Epithelial cell of esophagus (primary cell): ENCODE measurements around the gene RBM33.

Experiments
- DNase-seq: peaks from one replicate; pipeline ENCODE4 v3.0.0; 2010; ENCODE audit warnings: low read depth
- H3K4me3 ChIP-seq: 2 replicates; pipeline ENCODE4 v1.5.1; 2011; ENCODE audit warnings: mild to moderate bottlenecking, low read length, control low read depth
- TF ChIP-seq, protein P1 (sequence below): IDR thresholded peaks from 2 replicates; pipeline ENCODE4 v1.5.1; 2011; ENCODE audit warnings: low read depth, mild to moderate bottlenecking, low read length, control low read depth, inconsistent platforms; ENCODE audit not compliant: insufficient read depth; ENCODE audit errors: missing control alignments

RBM33 gene

DNA sequence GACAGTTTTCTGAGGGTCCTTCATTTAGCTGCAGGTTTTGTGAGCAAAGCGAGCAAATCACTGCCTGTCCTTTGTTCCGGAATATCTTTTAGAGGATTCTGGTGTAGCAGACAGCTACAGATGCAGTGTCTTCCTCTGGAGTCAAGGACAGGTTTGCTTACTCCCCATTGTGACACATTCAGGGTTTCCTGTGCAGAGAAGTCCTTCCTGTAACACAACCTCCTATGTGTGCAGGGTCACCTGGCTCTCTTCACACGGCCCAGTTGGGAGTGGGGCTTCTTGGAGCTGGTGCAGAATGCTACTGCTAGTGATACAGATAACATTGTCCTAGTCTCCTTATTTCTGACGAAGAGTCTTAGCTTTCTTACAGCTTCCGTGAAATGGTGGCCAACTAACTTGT is 47.9 kb downstream of the RBM33 start:
- TF ChIP-seq, protein P1, sequence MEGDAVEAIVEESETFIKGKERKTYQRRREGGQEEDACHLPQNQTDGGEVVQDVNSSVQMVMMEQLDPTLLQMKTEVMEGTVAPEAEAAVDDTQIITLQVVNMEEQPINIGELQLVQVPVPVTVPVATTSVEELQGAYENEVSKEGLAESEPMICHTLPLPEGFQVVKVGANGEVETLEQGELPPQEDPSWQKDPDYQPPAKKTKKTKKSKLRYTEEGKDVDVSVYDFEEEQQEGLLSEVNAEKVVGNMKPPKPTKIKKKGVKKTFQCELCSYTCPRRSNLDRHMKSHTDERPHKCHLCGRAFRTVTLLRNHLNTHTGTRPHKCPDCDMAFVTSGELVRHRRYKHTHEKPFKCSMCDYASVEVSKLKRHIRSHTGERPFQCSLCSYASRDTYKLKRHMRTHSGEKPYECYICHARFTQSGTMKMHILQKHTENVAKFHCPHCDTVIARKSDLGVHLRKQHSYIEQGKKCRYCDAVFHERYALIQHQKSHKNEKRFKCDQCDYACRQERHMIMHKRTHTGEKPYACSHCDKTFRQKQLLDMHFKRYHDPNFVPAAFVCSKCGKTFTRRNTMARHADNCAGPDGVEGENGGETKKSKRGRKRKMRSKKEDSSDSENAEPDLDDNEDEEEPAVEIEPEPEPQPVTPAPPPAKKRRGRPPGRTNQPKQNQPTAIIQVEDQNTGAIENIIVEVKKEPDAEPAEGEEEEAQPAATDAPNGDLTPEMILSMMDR: no peak
- DNase-seq: no peak
- H3K4me3 ChIP-seq: no peak overlapping the region

DNA sequence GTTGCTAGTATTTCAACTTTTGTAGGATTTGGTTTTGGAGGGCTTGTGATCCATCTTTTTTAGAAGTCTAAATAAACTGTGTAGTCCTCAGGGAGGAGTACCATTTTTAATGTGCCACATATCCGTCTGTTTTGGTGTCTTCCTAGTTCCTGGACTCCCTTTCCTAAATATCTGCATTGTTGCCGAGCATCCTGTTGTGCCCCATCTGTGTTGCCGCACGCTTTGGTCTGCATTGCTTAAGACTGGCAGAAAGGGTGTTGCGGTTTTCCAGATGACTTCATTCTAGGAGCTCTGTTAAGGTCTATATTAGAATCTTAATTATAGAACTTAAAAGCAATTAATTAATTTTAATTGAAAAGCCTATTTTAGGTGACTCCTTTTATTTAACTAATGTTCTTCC is 49.4 kb downstream of the RBM33 start:
- no peak for DNase-seq
- H3K4me3 ChIP-seq: no peak overlapping the region
- TF ChIP-seq, protein P1: no peak

DNA sequence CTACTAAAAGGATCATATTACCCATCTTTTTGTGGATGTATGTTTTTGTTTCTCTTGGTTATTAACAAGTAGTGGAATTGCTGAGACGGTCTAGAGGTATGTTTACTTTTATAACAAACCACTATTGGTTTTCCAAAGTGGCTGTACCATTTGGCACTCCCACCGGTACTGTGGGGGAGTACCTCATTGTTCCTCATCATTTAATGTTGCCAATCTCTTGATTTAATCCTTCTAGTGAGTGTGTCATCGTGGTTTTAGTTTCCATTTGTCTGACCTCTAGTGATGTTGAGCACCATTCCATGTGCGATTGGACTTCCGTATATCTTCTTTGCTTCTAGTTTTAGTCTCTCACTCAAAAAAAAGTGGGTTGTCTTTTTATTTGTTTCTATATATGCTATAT is 50.4 kb downstream of the RBM33 start:
- H3K4me3 ChIP-seq: no peak overlapping the region
- TF ChIP-seq, protein P1: no peak
- DNase-seq: no peak

DNA sequence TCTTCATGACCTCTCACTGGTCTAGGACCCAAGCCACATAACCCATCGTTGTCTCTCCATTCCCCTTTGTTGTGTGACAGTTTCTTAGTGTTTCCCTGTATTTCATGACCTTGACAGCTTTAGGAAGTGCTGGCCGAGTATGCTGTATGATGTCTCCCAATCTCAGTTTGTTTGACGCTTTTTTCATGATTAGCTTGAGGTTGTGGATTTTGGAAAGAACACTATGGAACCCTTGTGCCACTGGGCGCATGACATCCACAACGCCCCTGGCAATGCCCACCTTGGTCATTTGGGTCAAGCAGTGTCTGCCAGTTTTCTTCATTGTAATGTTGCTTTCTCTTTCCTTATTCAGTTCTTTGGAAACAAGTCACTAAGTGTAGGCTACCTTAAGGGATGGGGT is 52.3 kb downstream of the RBM33 start:
- TF ChIP-seq, protein P1: no peak
- H3K4me3 ChIP-seq: no peak overlapping the region
- DNase-seq: no peak

DNA sequence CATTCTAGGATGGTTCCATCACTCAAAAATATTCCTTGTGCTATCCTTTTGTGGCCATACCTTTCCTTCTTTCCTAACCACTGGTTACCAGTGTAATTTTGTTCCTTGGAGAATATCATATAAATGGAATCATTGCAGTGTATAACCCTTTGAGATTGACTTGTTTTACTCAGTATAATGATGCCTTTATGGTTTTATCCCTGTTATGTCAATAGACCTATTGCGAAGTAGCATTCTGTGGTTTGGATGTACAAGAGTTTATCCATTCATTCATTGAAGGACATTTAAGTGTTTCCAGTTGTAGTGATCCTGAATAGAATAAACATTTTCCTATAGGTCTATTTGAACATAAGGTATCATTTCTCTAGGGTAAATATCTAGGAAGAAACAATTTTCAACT is 54.2 kb downstream of the RBM33 start:
- no peak overlapping the region for H3K4me3 ChIP-seq
- TF ChIP-seq, protein P1: no peak
- no peak for DNase-seq

DNA sequence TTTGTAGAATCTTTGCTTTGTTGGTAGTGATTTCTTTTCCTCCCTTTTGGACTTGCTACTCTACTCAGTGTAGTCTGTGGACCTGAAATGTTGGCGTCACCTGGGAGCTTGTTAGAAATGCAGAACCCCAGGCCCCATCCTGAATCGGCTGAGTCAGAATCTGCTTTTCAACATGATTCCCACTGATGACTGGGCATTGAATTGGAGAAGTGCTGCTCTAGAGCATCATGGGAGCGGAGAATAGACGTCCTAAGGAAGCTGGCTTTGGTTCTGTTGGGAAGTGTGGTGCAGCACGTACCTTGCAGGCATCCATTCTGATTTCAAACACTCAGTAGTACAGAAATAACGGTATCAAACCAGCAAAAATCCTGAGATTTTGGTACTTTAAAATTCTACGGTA is 54.7 kb downstream of the RBM33 start:
- no peak overlapping the region for H3K4me3 ChIP-seq
- TF ChIP-seq, protein P1: no peak
- DNase-seq: no peak

DNA sequence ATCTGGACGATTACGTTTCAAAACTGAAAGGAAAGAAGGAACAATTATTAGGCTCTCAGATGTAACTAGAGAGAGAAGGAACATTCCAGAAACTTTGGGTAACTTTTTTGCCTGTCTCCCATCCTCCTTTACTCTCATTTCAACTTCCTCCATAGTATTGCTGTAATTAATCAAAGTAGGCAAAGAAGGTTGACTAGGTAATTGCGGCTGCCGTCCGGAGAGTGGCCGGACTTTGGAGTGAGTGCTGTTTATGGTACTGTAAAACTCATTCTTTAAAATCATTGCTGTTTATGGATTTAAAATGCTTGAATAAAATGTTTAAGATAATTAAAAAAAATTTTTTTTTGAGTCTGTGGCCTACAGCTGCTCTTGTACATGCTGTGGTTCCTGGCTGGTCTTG is 56.4 kb downstream of the RBM33 start:
- TF ChIP-seq, protein P1: no peak
- no peak overlapping the region for H3K4me3 ChIP-seq
- no peak for DNase-seq
